Activated CD8-positive, alpha-beta memory T cell treated with anti-CD3 and anti-CD28 coated beads, Interleukin-2, amount 50 U/mL, for 48 hours (primary cell): ENCODE measurements around the gene MARCHF7.
"Not testable (repeated sequence)": the region's sequence is repeated elsewhere in the genome, so short reads cannot be mapped to it uniquely, and the experiment has no call there.

ENCODE experiments used
- DNase-seq: peaks from one replicate; pipeline ENCODE4 v3.0.0-alpha.2; 2020

Gene MARCHF7

DNA sequence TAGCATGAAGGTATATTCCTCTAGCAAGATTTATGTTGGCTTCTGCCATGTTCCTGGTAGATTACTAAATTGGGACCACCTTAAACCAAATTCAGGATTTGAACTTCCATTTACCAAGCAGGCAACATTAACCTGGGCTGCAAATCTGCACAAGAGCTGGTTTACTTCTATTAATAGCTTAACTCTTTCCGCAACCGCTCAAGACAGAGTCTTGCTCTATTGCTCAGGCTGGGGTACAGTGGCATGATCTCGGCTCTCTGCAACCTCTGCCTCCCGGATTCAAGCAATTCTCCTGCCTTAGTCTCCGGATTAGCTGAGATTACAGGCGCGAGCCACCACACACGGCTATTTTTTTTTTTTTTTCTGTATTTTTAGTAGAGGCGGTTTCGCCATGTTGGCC lies 8.4 kb downstream of the MARCHF7 start:
- no peak for DNase-seq

- DNase-seq: no peak
These were observed 10.3 kb downstream of the MARCHF7 start for GRCh38 chr2:159722580-159722979.

GRCh38 chr2:159724795-159725572 lies 12.7 kb downstream of the MARCHF7 start:
- not testable (repeated sequence) for DNase-seq

DNA sequence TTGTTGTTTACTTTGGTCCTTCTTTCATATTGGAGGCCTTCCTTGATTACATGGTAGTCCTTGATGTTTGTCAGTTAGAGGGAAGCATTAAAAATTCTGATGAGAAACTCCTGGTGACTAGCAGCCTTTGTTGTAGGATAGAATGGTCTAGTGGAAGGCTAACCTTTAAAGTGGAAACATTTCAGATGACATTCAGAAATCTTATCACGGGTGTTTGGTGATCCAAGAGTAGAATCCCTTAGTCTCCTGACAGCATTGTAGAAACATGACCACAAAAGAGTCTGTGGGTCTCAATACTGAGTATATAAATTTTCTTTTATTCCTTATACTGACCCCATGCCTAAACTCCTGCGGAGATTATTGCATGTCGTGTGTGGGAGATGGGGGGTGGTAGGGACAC lies 13.4 kb downstream of the MARCHF7 start:
- no peak for DNase-seq

- no peak for DNase-seq
These were observed 16.3 kb downstream of the MARCHF7 start for GRCh38 chr2:159728629-159729028.

GRCh38 chr2:159735648-159736047 lies 23.3 kb downstream of the MARCHF7 start:
- no peak for DNase-seq

DNA sequence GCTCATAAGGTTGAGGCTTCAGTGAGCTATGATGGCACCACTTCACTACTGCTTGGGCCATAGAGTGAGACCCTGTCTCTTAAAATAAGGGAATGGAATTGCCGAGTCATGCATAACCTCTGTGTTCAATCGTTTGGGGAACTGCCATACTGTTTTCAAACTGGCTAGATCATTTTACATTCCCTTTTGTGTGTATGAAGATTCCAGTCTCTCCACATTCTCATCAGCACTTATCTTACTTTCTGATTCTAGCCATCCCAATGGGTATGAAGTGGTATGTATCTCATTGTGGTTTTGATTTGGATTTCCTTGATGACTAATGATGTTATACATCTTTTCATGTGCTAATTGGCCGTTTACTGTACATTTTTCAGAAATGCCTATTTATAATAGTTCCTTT lies 23.7 kb downstream of the MARCHF7 start:
- no peak for DNase-seq

GRCh38 chr2:159737292-159737916 lies 25.1 kb downstream of the MARCHF7 start:
- no peak for DNase-seq

GRCh38 chr2:159737917-159738296 lies 25.6 kb downstream of the MARCHF7 start:
- DNase-seq: no peak

- no peak for DNase-seq
These were observed 26.4 kb downstream of the MARCHF7 start for GRCh38 chr2:159738509-159739390.

- no peak for DNase-seq
These were observed 30.5 kb downstream of the MARCHF7 start for GRCh38 chr2:159742846-159743245.

GRCh38 chr2:159744363-159744762 lies 32.1 kb downstream of the MARCHF7 start:
- DNase-seq: no peak

DNA sequence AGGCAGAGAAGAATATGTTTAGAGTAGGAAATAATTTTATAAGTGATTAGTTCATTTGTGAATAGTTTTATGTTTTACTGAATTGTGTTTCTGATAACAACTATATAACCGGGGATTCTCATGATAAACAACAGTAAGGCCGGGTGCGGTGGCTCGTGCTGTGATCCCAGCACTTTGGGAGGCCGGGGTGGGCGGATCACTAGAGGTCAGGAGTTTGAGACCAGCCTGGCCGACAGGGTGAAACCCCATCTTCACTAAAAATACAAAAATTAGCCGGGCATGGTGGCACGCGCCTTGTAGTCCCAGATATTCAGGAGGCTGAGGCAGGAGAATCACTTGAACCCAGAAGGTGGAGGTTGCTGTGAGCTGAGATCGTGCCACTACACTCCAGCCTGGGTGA lies 32.9 kb downstream of the MARCHF7 start:
- DNase-seq: not testable (repeated sequence)

DNA sequence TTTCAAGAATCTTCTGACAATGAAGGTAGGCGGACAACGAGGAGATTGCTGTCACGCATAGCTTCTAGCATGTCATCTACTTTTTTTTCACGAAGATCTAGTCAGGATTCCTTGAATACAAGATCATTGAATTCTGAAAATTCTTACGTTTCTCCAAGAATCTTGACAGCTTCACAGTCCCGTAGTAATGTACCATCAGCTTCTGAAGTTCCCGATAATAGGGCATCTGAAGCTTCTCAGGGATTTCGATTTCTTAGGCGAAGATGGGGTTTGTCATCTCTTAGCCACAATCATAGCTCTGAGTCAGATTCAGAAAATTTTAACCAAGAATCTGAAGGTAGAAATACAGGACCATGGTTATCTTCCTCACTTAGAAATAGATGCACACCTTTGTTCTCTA lies 35.8 kb downstream of the MARCHF7 start:
- DNase-seq: no peak

DNA sequence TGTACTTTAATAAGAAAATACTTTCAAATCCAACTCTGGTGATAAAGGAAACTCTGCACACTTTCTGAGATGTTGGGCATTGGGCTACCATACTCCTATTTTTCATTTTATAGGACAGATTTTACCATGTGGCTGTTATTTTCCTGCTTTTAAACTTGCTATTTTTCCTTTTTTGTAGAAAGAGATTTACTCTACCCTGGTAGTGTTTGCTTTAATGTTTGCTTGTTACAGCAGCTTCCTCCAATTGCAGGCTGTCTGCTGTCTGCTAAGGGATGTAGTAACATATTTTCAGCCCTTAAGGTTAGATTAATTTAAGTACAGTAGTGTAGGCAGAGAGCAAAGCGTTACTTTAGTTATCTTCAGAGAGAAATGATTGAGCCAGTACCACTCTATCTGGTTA lies 38.6 kb downstream of the MARCHF7 start:
- DNase-seq: no peak

GRCh38 chr2:159753797-159754196 lies 41.5 kb downstream of the MARCHF7 start:
- no peak for DNase-seq

DNA sequence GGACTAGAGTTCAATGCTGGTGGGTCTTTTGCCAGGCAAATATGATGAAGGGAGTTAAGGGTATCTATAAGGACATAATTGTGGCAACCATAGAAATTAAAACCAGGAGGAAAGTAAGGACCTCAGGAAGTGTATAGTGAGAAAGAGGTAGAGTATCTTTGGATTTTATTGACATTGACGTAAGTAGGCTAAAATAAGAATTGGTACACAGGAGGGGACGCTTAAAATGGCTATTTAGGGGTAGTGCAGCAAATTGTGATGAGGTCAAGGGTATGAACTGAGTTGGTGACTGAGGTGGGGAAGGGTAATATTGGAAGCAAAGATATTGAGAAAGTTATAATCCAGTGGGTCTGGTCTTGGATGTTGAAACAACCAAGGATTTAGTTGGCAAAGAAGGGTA lies 42.7 kb downstream of the MARCHF7 start:
- DNase-seq: no peak

DNA sequence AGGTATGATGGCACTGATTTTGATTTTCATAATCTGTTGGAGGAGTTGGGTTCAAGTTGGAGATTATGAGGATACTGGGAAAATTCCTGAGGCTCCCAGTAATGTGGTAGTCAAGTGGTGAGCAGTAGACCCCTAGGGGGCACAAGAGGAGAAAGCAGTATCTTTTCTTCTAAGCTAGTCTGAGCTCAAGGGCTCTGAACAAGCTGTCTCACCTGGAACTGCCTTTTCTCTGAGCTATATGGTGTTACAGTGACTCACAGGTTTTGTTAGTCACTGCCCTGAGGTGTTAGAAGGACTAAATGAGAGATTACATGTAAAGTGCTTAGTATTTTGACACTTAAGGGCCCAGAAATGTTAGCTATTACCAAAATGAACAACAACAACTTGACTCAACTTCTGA lies 43.5 kb downstream of the MARCHF7 start:
- DNase-seq: no peak

GRCh38 chr2:159758239-159758638 lies 45.9 kb downstream of the MARCHF7 start:
- DNase-seq: no peak

GRCh38 chr2:159758686-159759085 lies 46.4 kb downstream of the MARCHF7 start:
- DNase-seq: no peak

- DNase-seq: no peak
These were observed 47.3 kb downstream of the MARCHF7 start for GRCh38 chr2:159759577-159759976.

GRCh38 chr2:159760326-159760725 lies 48.0 kb downstream of the MARCHF7 start:
- DNase-seq: no peak

- DNase-seq: no peak
These were observed 49.8 kb downstream of the MARCHF7 start for GRCh38 chr2:159762075-159762474.
